Fibroblast of skin of right quadriceps (primary cell): ENCODE measurements around the gene TMPRSS5.

Experiments used
- DNase-seq: peaks from one replicate; pipeline ENCODE4 v3.0.0-alpha.2; 2013

The TMPRSS5 gene

GRCh38 chr11:113667801-113668200 lies 38.3 kb downstream of the TMPRSS5 start:
- no peak for DNase-seq

- no peak for DNase-seq
Measured at GRCh38 chr11:113666584-113666983, 39.5 kb downstream of the TMPRSS5 start.

GRCh38 chr11:113664981-113665710 lies 41.0 kb downstream of the TMPRSS5 start:
- DNase-seq, result no peak

DNA sequence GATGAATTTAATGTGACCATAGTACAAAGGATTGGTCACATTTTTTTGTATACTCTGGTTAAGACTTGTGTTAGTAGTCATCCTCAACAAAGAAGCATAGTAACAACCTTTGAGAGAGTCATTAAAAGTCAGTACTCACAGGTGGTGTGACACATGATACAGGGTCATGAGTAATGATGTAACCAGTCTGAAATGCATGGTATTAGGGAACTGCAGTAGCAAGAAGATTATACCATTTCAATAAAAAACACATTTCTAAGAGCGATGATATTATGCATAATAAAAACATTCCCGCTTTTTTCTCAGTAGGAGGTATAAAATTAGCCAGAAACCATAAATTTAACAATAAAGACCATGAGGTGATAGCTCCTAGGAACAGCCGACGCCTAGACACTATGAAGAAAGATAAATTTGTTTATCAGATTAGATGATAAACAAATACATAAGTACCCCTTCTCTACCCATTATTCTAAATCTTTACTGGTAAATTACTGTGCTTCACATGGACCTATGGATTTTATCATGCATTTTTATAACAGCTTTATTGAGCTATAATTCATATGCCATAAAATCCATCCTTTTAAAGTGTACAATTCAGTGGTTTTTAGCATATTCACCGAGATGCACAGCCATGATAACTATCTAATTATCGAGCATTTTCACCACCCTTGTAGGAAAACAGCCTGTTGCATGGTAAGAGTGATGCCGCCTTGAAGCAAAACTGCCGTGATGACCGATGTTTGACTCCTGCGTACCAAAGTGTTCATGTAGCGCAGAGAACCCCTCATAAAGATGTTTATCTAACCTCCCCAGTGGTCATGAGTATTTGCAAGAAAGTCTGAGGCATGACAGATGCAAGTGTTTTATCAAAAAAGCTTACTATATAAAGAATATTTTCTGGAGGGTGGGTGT lies 41.8 kb downstream of the TMPRSS5 start:
- DNase-seq, result peak; percentile 74

- DNase-seq, result no peak
Measured at GRCh38 chr11:113663567-113663966, 42.5 kb downstream of the TMPRSS5 start.

DNA sequence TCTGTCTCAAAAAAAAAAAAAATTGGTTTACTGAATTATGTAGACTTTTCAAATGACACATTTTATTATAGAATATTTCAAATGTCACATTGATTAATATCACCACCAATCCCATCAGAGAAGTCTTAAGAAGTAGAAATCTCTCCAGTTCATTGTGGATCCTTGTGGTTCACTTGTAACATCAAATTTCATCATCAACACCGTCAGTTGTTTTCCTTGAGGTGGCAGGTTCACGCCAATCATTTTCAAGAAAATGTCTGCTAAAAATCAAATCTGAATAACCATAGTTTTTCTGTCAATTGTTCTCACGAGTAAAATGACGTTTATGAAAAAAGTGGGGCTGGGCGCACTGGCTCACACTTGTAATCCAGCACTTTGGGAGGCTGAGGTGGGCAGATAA lies 50.3 kb downstream of the TMPRSS5 start:
- no peak for DNase-seq

DNA sequence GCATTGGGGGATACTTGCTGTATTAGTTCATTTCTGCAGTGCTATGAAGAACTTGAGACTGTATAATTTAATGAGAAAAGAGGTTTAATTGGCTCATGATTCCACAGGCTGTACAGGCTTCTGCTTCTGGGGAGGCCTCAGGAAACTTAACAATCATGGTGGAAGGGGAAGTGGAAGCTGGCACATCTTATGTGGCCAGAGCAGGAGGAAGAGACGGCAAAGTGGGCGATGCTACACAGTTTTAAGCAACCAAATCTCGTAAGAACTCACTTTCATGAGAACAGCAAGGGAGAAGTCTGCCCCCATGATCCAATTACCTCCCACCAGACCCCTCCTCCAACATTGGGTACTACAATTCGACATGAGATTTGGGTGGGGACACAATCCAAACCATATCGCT lies 55.1 kb downstream of the TMPRSS5 start:
- no peak for DNase-seq

- DNase-seq, result no peak
Measured at GRCh38 chr11:113649311-113649710, 56.8 kb downstream of the TMPRSS5 start.

DNA sequence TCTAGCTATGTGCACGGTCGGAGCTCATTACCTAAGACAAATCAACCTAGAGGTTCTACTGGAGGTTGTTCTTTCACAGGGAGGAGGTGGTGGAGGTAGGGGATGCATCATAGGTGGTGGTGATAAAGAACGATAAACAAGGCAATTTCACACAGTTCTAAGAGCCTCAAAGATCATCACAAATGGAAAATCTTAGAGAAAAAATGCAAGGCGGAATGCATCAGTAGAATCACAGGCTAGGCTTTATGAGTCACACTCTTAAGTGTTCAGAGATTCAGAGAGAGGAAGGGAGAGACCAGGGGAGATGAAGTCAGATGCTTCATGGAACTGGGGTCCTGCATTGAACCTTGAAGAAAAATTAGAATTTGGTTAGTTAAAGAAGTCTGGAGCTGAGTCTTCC lies 58.3 kb downstream of the TMPRSS5 start:
- no peak for DNase-seq

DNA sequence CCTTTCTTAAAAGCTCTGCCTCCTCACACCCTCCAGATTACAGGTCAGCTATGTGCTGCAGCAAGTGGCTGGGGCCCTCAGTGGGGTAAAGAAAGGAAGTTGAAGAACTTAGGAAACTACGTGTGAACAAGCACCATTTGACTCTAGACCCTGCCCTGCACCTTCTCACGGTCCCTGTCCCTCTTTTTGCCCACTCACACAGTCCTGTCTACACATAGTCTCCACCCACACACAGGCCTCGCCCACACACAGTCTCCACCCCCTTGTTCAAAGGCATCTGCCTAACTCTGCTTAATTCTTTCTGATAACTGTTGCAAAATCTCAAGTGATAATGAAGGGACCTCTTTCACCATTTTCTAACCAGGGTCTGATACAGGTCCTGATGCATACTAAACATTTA lies 59.0 kb downstream of the TMPRSS5 start:
- no peak for DNase-seq

GRCh38 chr11:113645593-113646349 lies 60.3 kb downstream of the TMPRSS5 start:
- DNase-seq, result no peak

DNA sequence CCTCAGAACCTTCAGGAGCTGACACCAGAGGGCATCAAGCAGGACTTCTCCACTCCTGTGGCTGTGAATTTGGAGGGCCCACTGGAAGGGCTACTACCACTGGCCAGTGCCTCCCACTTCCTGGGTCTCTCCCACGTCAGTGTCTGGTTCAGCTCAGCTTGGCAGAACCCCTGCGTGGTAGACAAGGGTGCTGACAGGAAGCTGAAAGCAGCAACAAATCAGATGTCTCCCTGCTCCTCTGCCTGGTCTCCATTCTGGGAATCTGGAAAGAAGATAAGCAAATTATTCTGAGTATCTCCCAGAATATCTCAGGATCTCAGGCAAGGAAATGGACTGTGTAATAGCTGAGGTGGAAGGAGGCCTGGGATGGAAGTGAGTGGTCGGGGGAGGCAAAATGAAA lies 61.5 kb downstream of the TMPRSS5 start:
- DNase-seq, result no peak

GRCh38 chr11:113643701-113644100 lies 62.4 kb downstream of the TMPRSS5 start:
- no peak for DNase-seq

DNA sequence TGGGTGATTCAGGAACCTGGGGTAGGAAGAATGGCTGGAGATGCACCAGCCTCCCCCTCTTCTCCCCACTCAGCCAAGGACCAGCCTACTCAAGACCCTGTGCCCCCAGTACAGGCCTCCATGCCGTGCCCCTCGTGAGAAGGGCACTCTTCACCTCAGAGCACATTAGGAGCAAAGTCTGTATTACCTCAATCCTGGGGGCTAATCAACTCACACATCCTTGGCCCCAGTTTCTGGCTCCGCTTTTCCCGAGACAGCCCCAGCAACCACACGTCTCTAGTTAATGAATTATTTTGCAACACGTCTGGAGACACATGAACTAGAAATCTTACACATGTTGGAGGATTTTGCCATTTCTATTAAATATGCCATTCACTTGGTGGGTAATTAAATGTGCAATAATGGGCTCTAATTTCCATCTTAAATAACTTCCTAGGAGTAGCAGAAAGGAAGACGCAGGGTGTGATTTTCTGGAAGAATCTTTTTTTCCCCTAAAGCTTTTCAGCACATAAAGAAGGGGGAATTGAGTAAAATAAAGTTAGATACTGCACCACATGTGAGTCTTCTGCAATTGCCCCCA lies 63.0 kb downstream of the TMPRSS5 start:
- DNase-seq, result no peak

GRCh38 chr11:113642090-113642489 lies 64.0 kb downstream of the TMPRSS5 start:
- DNase-seq, result no peak

DNA sequence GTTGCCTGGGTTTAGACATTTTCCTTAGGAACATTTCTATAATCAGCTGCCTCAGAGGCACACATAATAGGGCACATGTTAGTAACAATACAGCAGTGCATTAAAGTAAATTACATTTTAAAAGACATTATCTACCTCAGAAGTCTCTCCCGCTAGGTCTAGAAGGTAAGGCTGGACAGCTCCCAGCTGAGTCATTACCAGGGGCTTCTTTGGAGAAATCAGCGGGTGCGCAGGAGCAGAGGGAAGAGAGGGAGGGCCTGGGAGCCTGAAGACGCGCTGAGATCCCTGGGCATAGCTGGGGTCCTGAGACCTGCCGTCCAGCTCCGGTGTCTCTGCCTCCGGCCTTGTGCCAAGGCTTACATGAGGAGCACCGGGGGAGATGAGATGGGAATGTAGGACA lies 67.7 kb downstream of the TMPRSS5 start:
- DNase-seq, result no peak

- no peak for DNase-seq
Measured at GRCh38 chr11:113637636-113638035, 68.5 kb downstream of the TMPRSS5 start.
